SU-DHL-6 (cell line): ENCODE data around the gene AGFG1.

ENCODE experiments used
- EZH2phosphoT487 ChIP-seq: fragments of 200-600 bp; sonication (generic), shearing (Covaris generic); conservative IDR thresholded peaks from 2 replicates; pipeline ENCODE4 v1.6.1; 2018; ENCODE audit warnings: mild to moderate bottlenecking, antibody characterized with exemption, low read length, moderate library complexity, mixed read lengths
- TF ChIP-seq, protein P1 (sequence below): fragments of 200-600 bp; sonication (generic); IDR thresholded peaks from one replicate; pipeline ENCODE4 v1.5.1; 2017; ENCODE audit warnings: antibody characterized with exemption, mild to moderate bottlenecking, low read length, moderate library complexity; ENCODE audit not compliant: insufficient read depth, poor library complexity, severe bottlenecking

DNA sequence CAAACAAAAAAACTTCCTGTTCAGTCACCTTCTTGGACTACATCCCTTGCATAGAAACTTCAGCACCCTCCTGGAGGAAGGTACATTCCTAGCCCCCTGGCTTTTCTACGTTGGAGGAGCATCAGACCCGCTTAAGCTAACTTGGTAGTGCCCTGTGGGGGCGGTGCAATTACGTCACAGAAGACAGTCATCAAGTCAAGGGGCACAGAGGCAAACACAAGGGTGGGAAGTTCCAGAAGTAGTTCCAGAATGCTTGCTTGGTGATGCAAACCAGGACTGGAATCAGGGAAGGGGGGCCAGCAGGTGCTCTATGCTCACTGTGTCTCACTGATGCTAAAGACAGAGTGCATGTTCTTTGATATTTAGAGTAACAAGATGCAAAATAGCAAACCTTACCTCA, 15.2 kb upstream of the AGFG1 start:
- TF ChIP-seq, protein P1, sequence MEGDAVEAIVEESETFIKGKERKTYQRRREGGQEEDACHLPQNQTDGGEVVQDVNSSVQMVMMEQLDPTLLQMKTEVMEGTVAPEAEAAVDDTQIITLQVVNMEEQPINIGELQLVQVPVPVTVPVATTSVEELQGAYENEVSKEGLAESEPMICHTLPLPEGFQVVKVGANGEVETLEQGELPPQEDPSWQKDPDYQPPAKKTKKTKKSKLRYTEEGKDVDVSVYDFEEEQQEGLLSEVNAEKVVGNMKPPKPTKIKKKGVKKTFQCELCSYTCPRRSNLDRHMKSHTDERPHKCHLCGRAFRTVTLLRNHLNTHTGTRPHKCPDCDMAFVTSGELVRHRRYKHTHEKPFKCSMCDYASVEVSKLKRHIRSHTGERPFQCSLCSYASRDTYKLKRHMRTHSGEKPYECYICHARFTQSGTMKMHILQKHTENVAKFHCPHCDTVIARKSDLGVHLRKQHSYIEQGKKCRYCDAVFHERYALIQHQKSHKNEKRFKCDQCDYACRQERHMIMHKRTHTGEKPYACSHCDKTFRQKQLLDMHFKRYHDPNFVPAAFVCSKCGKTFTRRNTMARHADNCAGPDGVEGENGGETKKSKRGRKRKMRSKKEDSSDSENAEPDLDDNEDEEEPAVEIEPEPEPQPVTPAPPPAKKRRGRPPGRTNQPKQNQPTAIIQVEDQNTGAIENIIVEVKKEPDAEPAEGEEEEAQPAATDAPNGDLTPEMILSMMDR = no peak
- TF ChIP-seq EZH2phosphoT487 = no peak
